CD8-positive, alpha-beta memory T cell (primary cell): ENCODE results near the gene COL1A1. TPM values are rescaled to one million over a fixed set of nuclear protein-coding genes. Genes with fewer than 3 reads are reported as not detected.

ENCODE experiments used
- CTCF ChIA-PET: fragments of 350-600 bp; sonication (Branson Sonifier 250); formaldehyde crosslinking; loops from one replicate; lab custom pipeline; 2021; ENCODE audit warnings: antibody characterized with exemption; lab: Charles Lee
- POLR2A ChIA-PET: fragments of 350-600 bp; sonication (Branson Sonifier 250); formaldehyde crosslinking; loops from one replicate; lab custom pipeline; 2021; ENCODE audit warnings: antibody characterized with exemption; lab: Charles Lee
- DNase-seq, 5 donors: peaks; one replicate each; pipeline versions ENCODE4 v3.0.0 to v3.0.0-alpha.2; 2020 to 2022; ENCODE audit warnings: mixed read lengths in 1 of 5
- H3K27ac ChIP-seq: one replicate; pipeline ENCODE4 v1.7.0; 2013; ENCODE audit warnings: low read depth, mild to moderate bottlenecking, low read length, moderate library complexity
- H3K27me3 ChIP-seq: 2 replicates; pipeline ENCODE4 v1.7.0; 2013; ENCODE audit warnings: low read length, mild to moderate bottlenecking; ENCODE audit not compliant: insufficient read depth, poor library complexity, severe bottlenecking
- H3K36me3 ChIP-seq: 2 replicates; pipeline ENCODE4 v1.7.0; 2013; ENCODE audit warnings: mild to moderate bottlenecking, low read length, moderate library complexity; ENCODE audit not compliant: insufficient read depth
- H3K4me1 ChIP-seq: 2 replicates; pipeline ENCODE4 v1.7.0; 2013; ENCODE audit warnings: mild to moderate bottlenecking, low read length, moderate library complexity; ENCODE audit not compliant: insufficient read depth
- H3K4me3 ChIP-seq: 2 replicates; pipeline ENCODE4 v1.7.0; 2013; ENCODE audit warnings: mild to moderate bottlenecking, low read length
- H3K9me3 ChIP-seq: 2 replicates; pipeline ENCODE4 v1.7.0; 2013; ENCODE audit warnings: mild to moderate bottlenecking, low read length
- H3K27ac Mint-ChIP-seq, 8 donors: one replicate each; pipeline ENCODE4 v1.8.0; 2020 to 2021; ENCODE audit warnings: mixed read lengths in 8 of 8, mild to moderate bottlenecking in 6 of 8, inconsistent platforms in 3 of 8, moderate library complexity in 3 of 8
- H3K27me3 Mint-ChIP-seq, 2 donors: one replicate each; pipeline ENCODE4 v1.8.0; 2020 to 2021; ENCODE audit warnings: mixed read lengths in 2 of 2, mild to moderate bottlenecking in 1 of 2, moderate library complexity in 1 of 2
- H3K36me3 Mint-ChIP-seq, 3 donors: one replicate each; pipeline ENCODE4 v1.8.0; 2020 to 2021; ENCODE audit warnings: mixed read lengths in 3 of 3, inconsistent platforms in 1 of 3, mild to moderate bottlenecking in 1 of 3
- H3K4me1 Mint-ChIP-seq, 3 donors: one replicate each; pipeline ENCODE4 v1.8.0; 2020 to 2021; ENCODE audit warnings: mixed read lengths in 3 of 3, inconsistent platforms in 1 of 3, mild to moderate bottlenecking in 1 of 3
- H3K4me3 Mint-ChIP-seq, 7 donors: one replicate each; pipeline ENCODE4 v1.8.0; 2020 to 2021; ENCODE audit warnings: mixed read lengths in 7 of 7, mild to moderate bottlenecking in 6 of 7, moderate library complexity in 4 of 7, inconsistent platforms in 2 of 7
- H3K9me3 Mint-ChIP-seq, 5 donors: one replicate each; pipeline ENCODE4 v1.8.0; 2020 to 2022; ENCODE audit warnings: mixed read lengths in 5 of 5, mild to moderate bottlenecking in 3 of 5, moderate library complexity in 2 of 5, inconsistent platforms in 1 of 5
- polyA plus RNA-seq: library from polyadenylated mRNA; unstranded; fragments of 300-500 nt; fragmentation: Illumina TruSeq; gene quantifications from one replicate; pipeline ENCODE4 v1.2.3, GENCODE V29; 2021
- total RNA-seq, 2 experiments: library from RNA; stranded (reverse); gene quantifications; one replicate each; pipeline ENCODE4 v1.2.3, GENCODE V29; 2021

COL1A1 gene
- total and polyA plus RNA-seq, 3 experiments from 2014 or later: 0.39 to 0.42 TPM; not detected in 1

GRCh38 chr17:50153650-50154575 lies 47.5 kb downstream of the COL1A1 start:
- ChIA-PET POLR2A (no interaction called here), CTCF (interaction anchor here (1.1 to 6.1 kb wide), 3 partner anchors 13 to 60 kb away, joined by 4 to 50 read pairs (median 6); no protein-coding TSS in a partner anchor)
- Mint-ChIP-seq H3K9me3 (no peaks in the 10 kb centered on the region), H3K36me3 (peaks cover 0 to 5% (median 0%) of the 10 kb centered on the region in 3 donors), H3K27ac (peak overlapping the region in 6 of 8 donors; percentile 15 to 88 (median 56)), H3K4me1 (peaks cover 20 to 27% (median 25%) of the 10 kb centered on the region in 3 donors), H3K4me3 (peak overlapping the region in 1 of 7 donors; percentile 72), H3K27me3 (no peaks in the 10 kb centered on the region)
- Histone ChIP-seq H3K4me1 (peaks cover 44% of the 10 kb centered on the region), H3K9me3 (no peaks in the 10 kb centered on the region), H3K36me3 (no peaks in the 10 kb centered on the region), H3K27ac (no peak overlapping the region), H3K27me3 (no peaks in the 10 kb centered on the region), H3K4me3 (no peak overlapping the region)
- DNase-seq: no peak

- ChIA-PET POLR2A (interaction anchor here (1.5 to 1.7 kb wide), 3 partner anchors 8 to 58 kb away, joined by 4 to 6 read pairs (median 5); partner anchors contain the start of gene PDK2), CTCF (interaction anchor here (0.7 to 6.1 kb wide), 11 partner anchors 9 to 203 kb away, joined by 3 to 56 read pairs (median 5); partner anchors contain the start of genes PDK2 and SGCA)
- Histone ChIP-seq H3K9me3 (no peaks in the 10 kb centered on the region), H3K36me3 (no peaks in the 10 kb centered on the region), H3K4me1 (peaks cover 41% of the 10 kb centered on the region), H3K4me3 (no peak overlapping the region), H3K27me3 (no peaks in the 10 kb centered on the region), H3K27ac (peak overlapping the region; percentile 40)
- H3K27me3 Mint-ChIP-seq: peaks cover 0 to 3% of the 10 kb centered on the region in 2 donors
- H3K4me1 Mint-ChIP-seq: peaks cover 16 to 28% (median 20%) of the 10 kb centered on the region in 3 donors
- DNase-seq: no peak
- no peaks in the 10 kb centered on the region for H3K9me3 Mint-ChIP-seq
- peak overlapping the region in 3 of 7 donors; percentile 87 to 100 (median 95) for H3K4me3 Mint-ChIP-seq
- H3K27ac Mint-ChIP-seq: peak overlapping the region in 7 of 8 donors; percentile 43 to 96 (median 91)
- H3K36me3 Mint-ChIP-seq: peaks cover 0 to 5% (median 0%) of the 10 kb centered on the region in 3 donors
These were observed 48.7 kb downstream of the COL1A1 start for GRCh38 chr17:50152736-50153135.

GRCh38 chr17:50151937-50152547 lies 49.4 kb downstream of the COL1A1 start:
- H3K4me3 ChIP-seq: peak overlapping the region; percentile 80
- POLR2A ChIA-PET: interaction anchor here (0.6 to 1.7 kb wide), 8 partner anchors 9 to 805 kb away, joined by 3 to 6 read pairs (median 4); partner anchors contain the start of genes PDK2 and SAMD14
- CTCF ChIA-PET: interaction anchor here (0.7 to 6.1 kb wide), 13 partner anchors 9 to 202 kb away, joined by 3 to 56 read pairs (median 4); partner anchors contain the start of genes PDK2 and SGCA
- no peaks in the 10 kb centered on the region for H3K9me3 Mint-ChIP-seq
- H3K27me3 ChIP-seq: no peaks in the 10 kb centered on the region
- no peaks in the 10 kb centered on the region for H3K36me3 ChIP-seq
- H3K27ac ChIP-seq: peak overlapping the region; percentile 40
- H3K9me3 ChIP-seq: no peaks in the 10 kb centered on the region
- peaks cover 0 to 9% (median 0%) of the 10 kb centered on the region in 3 donors for H3K36me3 Mint-ChIP-seq
- H3K27ac Mint-ChIP-seq: peak overlapping the region; percentile 75 to 99 (median 93)
- H3K4me1 ChIP-seq: peaks cover 46% of the 10 kb centered on the region
- H3K4me1 Mint-ChIP-seq: peaks cover 20 to 34% (median 27%) of the 10 kb centered on the region in 3 donors
- peaks cover 0 to 3% of the 10 kb centered on the region in 2 donors for H3K27me3 Mint-ChIP-seq
- H3K4me3 Mint-ChIP-seq: peak overlapping the region; percentile 86 to 100 (median 90)
- DNase-seq: peak in 3 of 5 donors; percentile 59 to 75 (median 61)

- Histone ChIP-seq H3K36me3 (no peaks in the 10 kb centered on the region), H3K27me3 (no peaks in the 10 kb centered on the region), H3K27ac (peak overlapping the region; percentile 79), H3K4me1 (peaks cover 53% of the 10 kb centered on the region), H3K9me3 (no peaks in the 10 kb centered on the region), H3K4me3 (peak overlapping the region; percentile 80)
- H3K4me3 Mint-ChIP-seq: peak overlapping the region; percentile 86 to 100 (median 90)
- H3K27me3 Mint-ChIP-seq: peaks cover 0 to 3% of the 10 kb centered on the region in 2 donors
- ChIA-PET POLR2A (interaction anchor here (0.7 to 2.0 kb wide), 10 partner anchors 10 to 804 kb away, joined by 3 to 8 read pairs (median 4); partner anchors contain the start of genes PDK2 and SAMD14), CTCF (interaction anchor here (0.6 to 6.1 kb wide), 11 partner anchors 10 to 214 kb away, joined by 3 to 56 read pairs (median 5); partner anchors contain the start of genes PDK2 and SGCA)
- peak; percentile 80 to 89 (median 83) for DNase-seq
- no peaks in the 10 kb centered on the region for H3K9me3 Mint-ChIP-seq
- H3K36me3 Mint-ChIP-seq: peaks cover 0 to 13% (median 0%) of the 10 kb centered on the region in 3 donors
- H3K4me1 Mint-ChIP-seq: peaks cover 27 to 41% (median 34%) of the 10 kb centered on the region in 3 donors
- H3K27ac Mint-ChIP-seq: peak overlapping the region; percentile 75 to 99 (median 94)
These were observed 50.1 kb downstream of the COL1A1 start for GRCh38 chr17:50151041-50151936.

GRCh38 chr17:50150354-50151040 lies 50.9 kb downstream of the COL1A1 start, which contains the start of gene PPP1R9B:
Gene PPP1R9B, minus strand, starts transcription at chr17:50150677. Its CDS starts 164 bp downstream, at chr17:50150513.
- Histone ChIP-seq H3K36me3 (no peaks in the 10 kb centered on the region), H3K27me3 (no peaks in the 10 kb centered on the region), H3K4me1 (peaks cover 61% of the 10 kb centered on the region), H3K4me3 (peak within 1 kb of the TSS; percentile 80), H3K27ac (peak within 1 kb of the TSS; percentile 79), H3K9me3 (no peaks in the 10 kb centered on the region)
- peaks cover 32 to 49% (median 40%) of the 10 kb centered on the region in 3 donors for H3K4me1 Mint-ChIP-seq
- H3K4me3 Mint-ChIP-seq: peak within 1 kb of the TSS; percentile 90 to 100 (median 96)
- ChIA-PET CTCF (interaction anchor here (0.6 to 6.1 kb wide), 8 partner anchors 10 to 215 kb away, joined by 3 to 56 read pairs (median 6); partner anchors contain the start of gene PDK2), POLR2A (interaction anchor here (0.7 to 2.0 kb wide), 5 partner anchors 10 to 19 kb away, joined by 4 to 8 read pairs (median 5); no protein-coding TSS in a partner anchor)
- no peak for DNase-seq
- H3K27ac Mint-ChIP-seq: peak within 1 kb of the TSS; percentile 75 to 99 (median 94)
- peaks cover 0 to 3% of the 10 kb centered on the region in 2 donors for H3K27me3 Mint-ChIP-seq
- H3K36me3 Mint-ChIP-seq: peaks cover 0 to 16% (median 0%) of the 10 kb centered on the region in 3 donors
- H3K9me3 Mint-ChIP-seq: no peaks in the 10 kb centered on the region
